ENCODE measurements around the gene SPATA9. TPM values are rescaled to one million over a fixed set of nuclear protein-coding genes. Genes with fewer than 3 reads are reported as not detected.

SPATA9 gene, protein sequence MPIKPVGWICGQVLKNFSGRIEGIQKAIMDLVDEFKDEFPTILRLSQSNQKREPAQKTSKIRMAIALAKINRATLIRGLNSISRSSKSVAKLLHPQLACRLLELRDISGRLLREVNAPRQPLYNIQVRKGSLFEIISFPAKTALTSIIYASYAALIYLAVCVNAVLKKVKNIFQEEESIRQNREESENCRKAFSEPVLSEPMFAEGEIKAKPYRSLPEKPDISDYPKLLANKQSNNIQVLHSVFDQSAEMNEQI
- 0.20 TPM for total RNA-seq

DNA sequence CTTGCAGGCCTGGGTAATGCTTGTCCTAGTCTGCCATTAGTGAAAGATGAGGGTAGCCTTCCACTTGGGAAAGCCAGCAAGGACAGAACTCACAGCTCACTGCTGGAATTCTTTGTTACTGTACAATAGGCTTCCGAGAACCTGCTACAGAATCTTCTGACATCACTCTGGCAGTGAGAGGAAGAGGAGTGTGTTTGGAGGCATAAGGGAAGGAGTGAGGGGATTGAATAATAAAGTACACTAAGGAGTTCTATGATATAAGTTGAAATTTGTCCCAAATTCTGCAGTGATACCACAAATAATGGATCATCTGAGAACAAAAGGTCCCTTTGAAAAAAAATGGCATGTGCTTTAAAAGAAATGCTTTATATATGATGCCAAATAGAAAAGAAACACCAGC is at the start of gene SPATA9:
Gene SPATA9, minus strand, starts transcription at position 101 of the 400 bp plus-strand sequence. CDS start 137 bp downstream, outside the sequence.
- no peak for DNase-seq (ENCODE audit: low spot score)

DNA sequence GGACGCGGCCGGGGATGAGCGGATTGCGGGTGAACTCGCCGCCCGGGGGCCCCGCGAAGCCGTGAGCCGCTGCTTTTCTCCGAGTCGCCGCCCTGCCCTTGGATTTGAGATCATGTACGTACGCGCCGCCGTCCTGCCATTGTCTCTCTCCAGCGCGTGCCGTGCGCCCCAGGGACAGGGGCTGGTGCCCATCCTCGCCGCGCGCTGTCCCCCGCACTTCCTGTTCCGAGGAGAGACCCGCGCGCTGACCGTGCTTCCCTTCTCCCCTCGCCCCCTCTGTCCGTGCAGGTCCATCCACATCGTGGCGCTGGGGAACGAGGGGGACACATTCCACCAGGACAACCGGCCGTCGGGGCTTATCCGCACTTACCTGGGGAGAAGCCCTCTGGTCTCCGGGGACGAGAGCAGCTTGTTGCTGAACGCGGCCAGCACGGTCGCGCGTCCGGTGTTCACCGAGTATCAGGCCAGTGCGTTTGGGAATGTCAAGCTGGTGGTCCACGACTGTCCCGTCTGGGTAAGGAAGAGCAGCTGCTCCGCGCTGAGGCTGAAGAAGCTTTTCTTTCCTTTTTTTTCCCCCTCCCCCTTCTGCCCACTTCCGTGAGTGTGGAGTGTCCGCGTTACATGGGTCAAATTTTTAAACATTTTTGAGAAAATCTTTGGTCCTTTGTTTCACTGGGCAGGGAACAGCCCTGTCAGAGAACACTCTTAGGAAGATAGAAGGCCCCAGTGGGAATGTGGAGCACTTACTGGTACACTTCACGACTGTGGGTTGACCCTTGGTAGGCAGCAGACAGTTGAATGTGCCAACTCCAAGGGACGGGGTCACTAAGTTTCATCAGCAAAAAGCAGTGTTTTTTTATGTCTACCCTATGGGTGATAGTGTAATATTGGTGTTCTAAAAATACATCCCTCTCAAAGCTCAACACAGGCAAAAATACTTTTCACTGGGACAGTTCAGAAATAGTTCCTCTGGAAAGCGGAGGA is 49.1 kb upstream of the SPATA9 start:
- peak; percentile 25 for DNase-seq (ENCODE audit: low spot score)

DNA sequence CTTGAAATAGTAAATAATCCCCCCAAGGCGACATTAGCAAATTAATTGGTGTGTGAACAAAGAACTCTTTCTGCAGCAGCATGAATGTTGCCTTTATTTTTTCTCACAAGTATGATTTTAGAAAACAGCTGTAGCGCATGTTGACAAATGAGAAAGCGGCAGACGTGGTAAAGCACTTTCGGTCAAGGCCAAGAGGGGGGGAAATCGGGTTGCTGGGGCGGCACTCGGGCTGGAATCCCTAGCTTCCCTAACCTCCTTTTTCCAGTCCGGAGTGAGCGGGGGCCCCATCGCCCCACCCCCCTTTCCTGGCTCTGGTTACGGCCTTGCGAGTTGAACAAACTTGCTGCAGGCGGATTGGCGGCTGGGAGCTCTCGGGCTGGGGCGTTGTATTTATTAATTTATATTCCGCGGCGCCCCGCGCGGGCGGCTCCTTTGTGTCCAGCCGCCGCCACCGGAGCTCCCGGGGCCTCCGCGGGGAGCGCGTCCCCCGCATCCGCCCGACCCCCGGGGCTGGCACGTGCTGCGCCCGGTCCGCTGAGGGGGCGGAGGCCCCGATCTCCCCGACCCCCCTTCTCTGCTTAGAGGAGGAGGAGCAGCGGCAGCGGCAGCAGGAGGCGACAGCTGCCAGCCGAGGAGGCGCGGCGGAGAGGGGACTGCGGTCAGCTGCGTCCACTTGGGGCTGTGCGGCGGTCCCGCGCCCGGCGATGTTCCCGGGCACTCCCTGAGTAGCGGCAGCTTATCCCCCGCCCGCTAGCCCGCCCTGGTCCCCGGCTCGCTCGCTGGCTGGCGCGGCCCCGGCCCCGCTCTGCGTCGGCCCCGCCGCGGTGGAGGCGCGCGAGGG is 48.2 kb upstream of the SPATA9 start, which contains the start of gene RHOBTB3:
Gene RHOBTB3, plus strand, starts transcription at position 607 of the 841 bp plus-strand sequence. CDS start 347 bp downstream, outside the sequence.
- DNase-seq (ENCODE audit: low spot score) = peak; percentile 84

DNA sequence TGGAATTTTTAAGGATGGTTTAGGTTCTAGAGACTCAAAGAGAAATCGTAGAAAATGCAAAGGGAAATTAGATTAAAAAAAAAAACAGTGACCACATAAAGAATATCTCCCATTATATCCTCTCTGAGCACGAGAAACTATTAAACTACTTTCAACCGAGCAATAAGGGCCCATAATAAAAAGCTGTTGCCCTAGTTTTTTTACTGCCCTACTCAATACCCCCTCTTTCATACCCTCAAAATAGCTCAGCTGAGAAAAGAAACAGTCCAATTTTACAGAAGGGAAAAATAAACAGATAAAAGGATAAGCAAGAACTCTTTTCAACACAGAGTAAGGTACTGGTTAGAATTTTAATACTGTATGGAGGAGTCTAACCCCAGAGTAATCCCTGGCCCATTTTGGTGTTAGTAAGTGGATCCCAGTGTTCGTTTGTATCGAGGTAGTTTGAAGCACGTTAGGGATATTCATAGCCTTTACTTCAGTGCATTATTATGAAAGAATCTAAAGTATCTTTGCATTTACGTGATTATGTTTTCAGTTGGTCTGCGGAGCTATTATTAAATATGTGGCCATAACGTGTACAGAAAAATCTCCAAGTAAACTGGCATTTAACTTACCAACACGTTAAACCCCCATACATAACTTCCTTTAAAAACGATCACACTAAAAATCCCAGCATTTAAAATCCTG is 47.4 kb upstream of the SPATA9 start:
- no peak for DNase-seq (ENCODE audit: low spot score)

DNA sequence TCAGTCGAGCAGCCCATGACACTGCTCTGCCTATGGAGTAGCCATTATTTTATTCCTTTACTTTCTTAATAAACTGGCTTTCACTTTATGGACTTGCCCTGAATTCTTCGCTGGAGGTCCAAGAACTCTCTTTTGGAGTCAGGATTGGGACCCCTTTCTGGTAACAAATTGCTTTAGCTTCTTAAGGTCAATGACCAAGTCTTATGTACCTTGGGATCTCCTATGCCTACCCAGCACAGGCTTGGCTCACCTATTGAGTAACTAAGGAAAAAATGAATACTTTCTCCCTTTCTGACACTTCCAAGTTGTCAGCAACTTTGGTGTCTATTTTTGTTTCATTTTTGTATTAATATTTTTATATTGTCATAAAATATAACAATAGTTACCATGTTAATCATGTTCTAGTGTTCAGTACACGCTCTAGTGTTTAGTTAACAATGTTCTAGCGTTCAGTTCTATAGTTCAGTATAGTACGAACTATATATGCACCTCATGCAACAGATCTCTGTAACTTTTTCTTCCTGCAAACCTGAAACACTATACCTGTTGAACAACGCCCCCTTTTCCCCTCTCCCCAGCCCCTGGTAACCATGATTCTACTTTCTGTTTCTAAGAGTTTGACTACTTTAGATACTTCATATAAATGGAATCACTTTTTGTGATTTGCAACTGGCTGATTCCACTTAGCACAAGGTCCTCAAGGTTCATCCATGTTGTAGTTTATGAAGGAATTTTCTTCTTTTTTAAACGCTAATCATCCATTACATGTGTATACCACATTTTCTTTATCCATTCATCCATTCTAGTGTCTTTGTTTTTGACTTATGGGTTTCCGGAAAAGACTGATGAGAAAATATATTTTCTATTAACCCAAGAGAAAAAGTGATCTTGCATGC is 46.6 kb upstream of the SPATA9 start:
- no peak for DNase-seq (ENCODE audit: low spot score)

DNA sequence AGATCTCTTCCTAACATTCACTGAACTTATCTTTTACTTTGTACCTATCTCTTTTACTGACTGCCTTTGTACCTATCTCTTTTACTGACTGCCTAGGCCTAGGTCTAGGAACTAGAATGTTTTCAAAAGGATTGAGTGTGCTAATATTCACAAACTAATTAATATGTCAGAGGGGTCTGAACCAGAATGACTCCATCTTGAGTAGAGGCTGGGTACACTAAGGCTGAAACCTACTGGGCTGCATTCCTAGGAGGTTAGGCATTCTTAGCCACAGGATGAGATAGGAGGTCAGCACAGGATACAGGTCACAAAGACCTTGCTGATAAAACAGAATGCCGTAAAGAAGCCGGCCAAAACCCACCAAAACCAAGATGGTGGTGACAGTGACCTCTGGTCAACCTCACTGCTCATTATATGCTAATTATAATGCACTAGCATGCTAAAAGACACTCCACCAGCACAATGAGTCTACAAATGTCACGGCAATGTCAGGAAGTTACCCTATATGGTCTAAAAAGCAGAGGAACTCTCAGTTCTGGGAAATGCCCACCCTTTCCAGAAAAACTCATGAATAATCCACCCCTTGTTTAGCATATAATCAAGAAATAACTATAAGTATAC is 45.8 kb upstream of the SPATA9 start:
- no peak for DNase-seq (ENCODE audit: low spot score)

DNA sequence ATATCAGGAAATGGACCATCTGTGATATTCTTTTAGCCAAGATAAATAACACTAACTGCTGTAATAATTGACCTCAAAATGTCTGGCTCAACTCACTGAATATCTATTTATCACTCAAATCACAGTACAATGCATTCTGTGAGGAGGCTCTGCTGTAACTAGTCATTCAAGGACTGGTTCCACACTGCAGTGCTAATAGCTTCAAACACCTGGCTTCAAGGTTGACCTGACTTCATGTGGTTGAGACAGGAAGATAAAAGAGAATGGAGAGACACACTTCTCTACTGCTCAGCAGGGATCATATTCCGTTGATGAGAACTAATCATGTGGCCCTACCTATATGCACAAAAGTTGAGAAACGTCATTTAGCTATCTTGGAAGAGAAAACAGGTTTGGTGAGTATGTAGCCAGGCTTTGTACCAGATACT is 45.0 kb upstream of the SPATA9 start:
- DNase-seq (ENCODE audit: low spot score) = no peak

DNA sequence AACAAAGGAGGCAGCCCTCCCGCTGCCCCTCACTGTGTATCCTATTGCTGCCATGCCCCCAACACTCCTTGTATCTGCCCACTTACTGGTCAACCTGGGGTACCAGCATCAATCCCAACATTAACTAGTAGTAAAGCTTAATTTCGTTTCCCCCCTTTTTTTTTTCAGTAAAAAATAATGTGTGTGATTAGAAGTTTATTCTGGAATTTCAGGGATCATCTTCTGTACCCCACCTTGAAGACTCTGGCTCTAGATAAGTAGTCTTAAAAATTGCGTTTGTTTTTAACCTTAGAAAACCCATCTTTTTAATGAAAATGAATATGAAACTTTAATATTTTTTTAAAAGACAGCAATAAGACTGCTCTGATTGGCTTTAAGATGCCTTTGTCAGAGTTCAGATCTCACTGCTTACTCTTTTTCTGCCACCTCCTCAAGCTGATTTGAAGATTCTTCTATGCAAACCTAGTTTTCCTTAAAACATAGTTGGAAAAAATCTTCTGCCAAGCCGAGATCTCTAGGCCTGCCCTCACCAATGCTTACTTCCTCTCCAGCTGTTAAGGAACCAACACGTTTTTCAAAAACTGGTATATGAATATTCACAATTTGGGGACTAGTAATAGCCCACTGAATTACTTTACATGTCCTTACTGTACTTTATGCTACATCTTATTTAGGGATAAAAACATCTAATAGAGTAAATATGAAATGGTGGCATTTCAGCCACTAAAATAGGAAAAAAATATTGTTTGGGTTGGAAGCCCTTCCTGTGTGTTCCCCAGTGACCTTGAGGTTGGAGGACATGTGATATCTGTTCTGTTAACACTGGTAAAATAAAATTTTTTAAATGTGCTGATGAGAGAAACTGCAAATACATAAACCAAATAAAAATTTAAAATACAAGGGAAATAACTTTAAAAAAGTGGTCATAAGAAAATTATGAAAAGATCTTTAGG is 44.3 kb upstream of the SPATA9 start:
- no peak for DNase-seq (ENCODE audit: low spot score)

DNA sequence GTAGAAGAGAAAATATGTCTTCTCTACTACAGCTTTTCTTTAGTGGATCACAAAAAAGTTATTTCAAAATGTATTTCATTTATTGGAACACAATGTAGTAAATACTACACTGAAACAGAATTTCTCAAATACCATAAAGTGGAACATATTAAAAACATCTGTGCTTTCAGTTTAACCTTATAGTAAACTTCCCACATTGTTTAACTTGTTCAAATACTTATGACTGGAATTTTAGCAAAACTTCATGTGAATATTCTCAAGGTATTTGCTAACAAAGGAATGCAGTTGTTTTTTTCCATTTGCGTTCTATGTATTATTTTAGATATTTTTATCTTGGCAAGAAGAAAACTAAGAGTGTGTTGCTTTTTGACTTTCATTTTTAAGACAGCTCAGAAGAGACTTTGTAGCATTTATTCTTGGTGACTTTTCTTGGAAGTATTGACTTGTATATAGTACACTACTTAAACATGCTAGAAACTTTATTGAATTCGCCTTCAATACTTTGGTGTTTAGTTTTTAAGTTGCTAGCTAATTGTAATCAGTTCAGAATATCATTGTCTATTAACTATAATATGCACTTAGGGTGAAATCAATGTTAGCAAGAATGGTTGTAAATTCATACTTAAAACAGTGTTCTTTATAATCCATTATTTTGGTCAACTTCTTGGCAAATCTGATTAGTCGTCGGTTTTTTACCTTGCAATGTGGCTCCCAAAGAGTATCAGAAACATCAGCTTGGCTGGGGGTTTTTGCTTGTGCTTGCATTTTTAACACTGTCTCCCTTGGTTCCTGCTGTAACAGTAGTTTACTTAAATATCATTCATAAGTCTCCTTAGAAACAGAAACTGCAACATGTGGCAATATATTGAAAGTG is 43.4 kb upstream of the SPATA9 start:
- no peak for DNase-seq (ENCODE audit: low spot score)

DNA sequence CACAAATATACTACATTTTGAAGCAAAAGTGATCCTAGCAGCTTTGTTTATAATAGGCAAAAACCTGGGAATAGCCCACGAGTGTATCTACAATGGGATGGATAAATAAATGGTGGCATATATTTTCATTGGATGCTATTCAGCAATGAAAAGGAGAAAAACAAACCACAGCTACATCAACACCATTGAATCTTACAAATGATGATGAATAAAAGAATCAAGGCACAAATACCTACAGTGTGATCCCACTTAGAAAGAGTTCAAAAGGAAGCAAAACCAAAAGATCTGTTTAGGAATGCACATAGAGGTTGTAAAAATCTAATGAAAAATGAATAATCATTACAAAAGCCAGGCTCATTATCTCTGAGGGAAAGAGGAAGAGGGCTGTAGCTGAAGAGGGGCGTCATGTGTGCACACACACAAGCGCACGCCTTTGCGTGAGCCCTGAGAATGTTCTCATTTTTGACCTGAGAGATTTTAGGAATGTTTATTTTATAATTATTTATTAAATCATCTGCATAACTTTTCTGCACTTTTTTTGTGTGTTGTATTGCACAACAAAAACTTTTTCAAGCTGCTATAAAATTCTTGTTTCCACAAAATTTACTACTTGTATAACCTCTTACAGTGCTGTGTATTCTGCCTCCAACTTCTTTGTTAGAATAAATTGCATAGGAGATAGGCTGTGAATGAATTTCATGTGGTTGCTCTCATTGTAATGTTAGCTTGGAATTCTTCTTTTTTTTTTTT is 42.5 kb upstream of the SPATA9 start:
- no peak for DNase-seq (ENCODE audit: low spot score)

DNA sequence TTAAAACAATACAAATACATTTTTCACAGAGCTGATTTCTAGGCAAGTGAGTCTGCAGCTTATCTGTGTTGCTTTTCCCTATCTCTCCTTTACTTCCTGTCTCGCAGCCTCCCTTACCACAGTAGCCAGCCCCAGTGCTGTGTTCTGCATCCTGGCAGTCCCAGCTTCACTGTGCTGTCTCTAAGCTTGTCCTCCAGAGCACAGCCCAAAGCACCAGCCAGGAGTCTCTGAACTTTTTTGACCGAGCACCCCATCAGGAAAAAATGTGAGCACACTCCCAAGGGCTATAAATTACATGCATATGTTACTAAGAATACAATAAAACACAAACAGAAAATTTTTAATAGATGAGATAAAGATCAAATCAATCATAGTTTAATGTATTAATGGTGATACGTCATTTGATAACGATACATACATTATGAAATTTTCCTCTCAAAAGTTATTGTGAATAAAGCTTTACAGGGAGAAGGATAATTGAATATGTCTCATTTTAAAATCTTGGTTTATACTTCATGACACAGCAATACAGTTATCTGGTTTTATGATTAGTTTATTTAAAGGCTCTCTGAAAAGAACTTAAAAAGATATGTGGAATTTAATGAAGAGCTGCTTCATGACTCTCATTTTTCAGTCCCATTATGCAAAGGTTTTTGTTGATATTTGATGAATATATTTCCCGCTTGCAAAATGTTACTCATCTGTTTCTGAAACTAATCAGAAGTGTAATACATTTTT is 41.0 kb upstream of the SPATA9 start:
- DNase-seq (ENCODE audit: low spot score) = no peak

DNA sequence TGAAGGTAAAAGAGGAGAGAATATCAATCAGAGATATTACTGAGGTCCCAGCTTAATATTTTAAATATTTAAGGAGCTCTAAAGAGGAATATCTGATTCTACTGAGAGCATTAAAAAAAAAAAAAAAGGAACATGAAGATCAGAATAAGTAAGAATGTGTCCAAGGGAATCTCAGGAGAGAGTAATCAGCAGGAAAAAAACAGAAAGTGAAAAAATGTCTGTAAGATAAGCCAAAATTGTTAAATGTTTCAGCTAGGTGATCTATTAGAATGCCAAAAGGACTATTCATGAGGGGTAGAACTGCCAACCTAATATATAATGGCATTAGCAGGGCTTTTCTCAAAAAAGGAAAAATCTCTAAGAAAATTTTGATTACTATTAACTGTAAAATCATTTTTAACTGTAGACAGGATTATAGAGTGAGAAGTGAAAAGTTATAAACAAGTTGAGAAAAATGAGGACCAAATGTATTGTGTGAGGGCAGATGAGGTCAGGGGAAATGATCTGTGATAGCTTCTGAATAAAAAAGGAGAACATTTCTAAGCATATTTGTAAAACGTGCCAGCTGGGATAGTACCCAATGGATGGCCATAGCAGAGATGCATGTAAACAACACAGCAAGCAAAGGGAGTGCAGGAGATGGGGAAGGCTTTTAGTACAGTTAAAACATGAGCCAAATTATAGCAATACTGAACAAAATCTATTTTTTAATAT is 38.9 kb upstream of the SPATA9 start:
- DNase-seq (ENCODE audit: low spot score) = no peak

DNA sequence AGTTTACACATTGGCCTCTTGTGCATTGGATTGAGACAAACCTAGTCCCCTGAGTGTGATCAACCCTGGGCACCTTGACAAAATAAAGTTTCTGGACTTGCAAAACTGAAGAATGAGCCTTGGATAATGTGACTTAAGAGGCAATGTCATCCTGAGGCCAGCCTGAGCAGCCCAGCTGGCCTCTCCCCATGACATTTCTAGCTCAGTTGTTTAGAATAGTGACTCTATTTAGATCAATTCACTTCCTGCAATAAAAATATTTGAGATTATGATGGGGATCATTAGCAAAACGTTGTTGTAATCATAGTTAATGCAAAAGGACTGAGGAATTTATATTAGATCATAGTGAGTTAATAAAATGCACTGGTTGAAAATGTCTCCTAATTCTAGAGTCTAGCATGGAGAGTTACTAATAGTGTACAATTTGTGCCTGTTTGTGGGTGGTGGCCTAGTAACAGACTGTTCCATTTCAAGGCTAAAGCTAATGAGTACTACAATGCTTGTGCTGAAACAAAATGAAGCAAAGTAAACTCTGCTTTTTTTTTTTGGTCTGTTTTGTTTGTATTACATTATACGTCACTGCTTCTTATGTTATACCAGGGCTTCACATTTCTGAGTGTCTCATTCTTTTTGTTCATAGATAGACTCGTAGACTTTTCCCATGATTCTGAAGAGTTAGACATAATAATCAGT is 37.4 kb upstream of the SPATA9 start:
- DNase-seq (ENCODE audit: low spot score) = no peak

DNA sequence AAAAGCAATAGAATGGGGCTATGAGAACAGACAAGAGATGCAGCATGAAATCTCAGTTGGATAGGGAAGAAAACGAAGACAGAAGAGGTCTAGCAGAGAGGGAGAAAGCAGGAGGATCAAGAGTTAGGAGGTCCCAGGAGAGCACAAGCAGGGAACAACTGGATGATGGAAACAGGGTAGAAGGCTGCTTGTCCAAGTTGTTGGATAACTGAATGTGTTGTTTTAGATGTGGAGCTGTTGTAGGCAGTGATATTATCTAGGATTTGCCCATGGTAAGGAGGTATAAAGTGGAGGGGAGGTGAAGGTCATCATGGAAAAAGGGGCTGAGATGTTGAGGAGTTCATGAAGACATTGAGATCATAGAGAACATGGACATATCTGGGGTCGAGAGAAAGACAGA is 35.9 kb upstream of the SPATA9 start:
- no peak for DNase-seq (ENCODE audit: low spot score)

DNA sequence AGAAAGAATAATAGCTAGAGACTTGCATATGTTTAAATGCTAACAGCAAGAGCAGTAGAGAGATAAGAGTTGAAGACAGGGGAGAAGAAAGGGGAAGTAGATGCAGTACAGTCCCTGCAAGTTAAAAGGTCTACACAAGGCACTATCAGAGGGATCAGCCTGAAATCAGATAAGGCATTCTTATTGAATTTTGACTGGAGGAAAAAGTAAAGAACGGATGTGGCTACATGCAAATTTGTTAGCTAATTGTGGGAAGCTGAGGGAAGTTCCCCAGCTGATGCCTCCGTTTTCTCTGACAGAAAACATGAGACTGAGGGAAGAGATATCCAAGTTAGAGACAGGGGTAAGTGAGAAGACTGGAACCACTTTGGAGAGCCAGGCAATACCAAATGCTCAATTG is 35.4 kb upstream of the SPATA9 start:
- no peak for DNase-seq (ENCODE audit: low spot score)
